Fibroblast of lung (primary cell): Measurements from ENCODE around the gene ARPC5. TPM values are rescaled to one million over a fixed set of nuclear protein-coding genes. Genes with fewer than 3 reads are reported as not detected.

Source experiments
- DNase-seq, 2 donors: peaks; one replicate each; pipeline versions ENCODE4 v3.0.0 to v3.0.0-alpha.2; 2010; ENCODE audit warnings: low read depth in 2 of 2
- H2AFZ ChIP-seq: 2 replicates; pipeline ENCODE4 v1.5.1; 2012; ENCODE audit warnings: low read length, control low read depth, inconsistent platforms
- H3K27ac ChIP-seq: 2 replicates; pipeline ENCODE4 v1.5.1; 2011; ENCODE audit warnings: low read length, control low read depth; ENCODE audit not compliant: insufficient read depth
- H3K27me3 ChIP-seq: 2 replicates; pipeline ENCODE4 v1.5.1; 2011; ENCODE audit warnings: mild to moderate bottlenecking, low read length; ENCODE audit not compliant: control insufficient read depth, insufficient read depth
- H3K36me3 ChIP-seq: 2 replicates; pipeline ENCODE4 v1.5.1; 2011; ENCODE audit warnings: low read length; ENCODE audit not compliant: control insufficient read depth, insufficient read depth
- H3K4me1 ChIP-seq: 2 replicates; pipeline ENCODE4 v1.5.1; 2011; ENCODE audit warnings: low read length; ENCODE audit not compliant: control insufficient read depth, insufficient read depth; ENCODE audit errors: extremely low read depth
- H3K4me2 ChIP-seq: 2 replicates; pipeline ENCODE4 v1.5.1; 2011; ENCODE audit warnings: low read length, control low read depth; ENCODE audit not compliant: insufficient read depth; ENCODE audit errors: extremely low read depth
- H3K4me3 ChIP-seq, 4 experiments: fragments of 200-600 bp in 1 of 4; sonication (generic) in 1 of 4; replicated peaks in 1 of 4; 2 replicates each; pipeline ENCODE4 v1.5.1; 2011 to 2016; ENCODE audit warnings: low read length in 4 of 4, low read depth in 3 of 4, mild to moderate bottlenecking in 3 of 4, control low read depth in 2 of 4, inconsistent platforms in 1 of 4, mixed read lengths in 1 of 4; ENCODE audit not compliant: insufficient read depth in 1 of 4; ENCODE audit errors: control extremely low read depth in 1 of 4
- H3K79me2 ChIP-seq: 2 replicates; pipeline ENCODE4 v1.5.1; 2012; ENCODE audit warnings: mild to moderate bottlenecking, low read length, inconsistent platforms; ENCODE audit not compliant: control insufficient read depth, insufficient read depth
- H3K9ac ChIP-seq: 2 replicates; pipeline ENCODE4 v1.5.1; 2011; ENCODE audit warnings: mild to moderate bottlenecking, low read length, control low read depth; ENCODE audit not compliant: insufficient read depth
- H3K9me3 ChIP-seq: 2 replicates; pipeline ENCODE4 v1.5.1; 2012; ENCODE audit warnings: low read depth, low read length; ENCODE audit not compliant: control insufficient read depth, insufficient read depth
- H4K20me1 ChIP-seq: 2 replicates; pipeline ENCODE4 v1.5.1; 2011; ENCODE audit warnings: low read length; ENCODE audit not compliant: control insufficient read depth, insufficient read depth; ENCODE audit errors: extremely low read depth
- EZH2 ChIP-seq: IDR thresholded peaks from 2 replicates; pipeline ENCODE4 v1.5.1; 2012; ENCODE audit warnings: low read length, control low read depth, mild to moderate bottlenecking; ENCODE audit errors: missing control alignments
- polyA plus RNA-seq, 2 donors: library from polyadenylated mRNA; depleted of rRNA in 1 of 2; stranded (reverse) in 1 of 2; unstranded in 1 of 2; fragments of >200 nt; gene quantifications; 2 replicates each; pipeline ENCODE4 v1.2.1, GENCODE V29; 2011 to 2012; ENCODE audit warnings: missing spikeins in 1 of 2
- total RNA-seq: library from RNA; depleted of rRNA; stranded (reverse); fragments of >200 nt; gene quantifications from 2 replicates; pipeline ENCODE4 v1.2.1, GENCODE V29; 2014
- TF ChIP-seq, protein P1 (sequence below), 2 donors: IDR thresholded peaks in 1 of 2; conservative IDR thresholded peaks in 1 of 2; 1 replicate in 1 of 2; 2 replicates in 1 of 2; pipeline ENCODE4 v1.5.1; 2011 to 2012; ENCODE audit warnings: low read length in 2 of 2, control low read depth in 1 of 2, inconsistent platforms in 1 of 2, low read depth in 1 of 2, mild to moderate bottlenecking in 1 of 2

The ARPC5 gene
- total and polyA plus RNA-seq, 2 donors (not counting 1 experiment from before 2014, with no cell fraction given) = 142 to 350 TPM

DNA sequence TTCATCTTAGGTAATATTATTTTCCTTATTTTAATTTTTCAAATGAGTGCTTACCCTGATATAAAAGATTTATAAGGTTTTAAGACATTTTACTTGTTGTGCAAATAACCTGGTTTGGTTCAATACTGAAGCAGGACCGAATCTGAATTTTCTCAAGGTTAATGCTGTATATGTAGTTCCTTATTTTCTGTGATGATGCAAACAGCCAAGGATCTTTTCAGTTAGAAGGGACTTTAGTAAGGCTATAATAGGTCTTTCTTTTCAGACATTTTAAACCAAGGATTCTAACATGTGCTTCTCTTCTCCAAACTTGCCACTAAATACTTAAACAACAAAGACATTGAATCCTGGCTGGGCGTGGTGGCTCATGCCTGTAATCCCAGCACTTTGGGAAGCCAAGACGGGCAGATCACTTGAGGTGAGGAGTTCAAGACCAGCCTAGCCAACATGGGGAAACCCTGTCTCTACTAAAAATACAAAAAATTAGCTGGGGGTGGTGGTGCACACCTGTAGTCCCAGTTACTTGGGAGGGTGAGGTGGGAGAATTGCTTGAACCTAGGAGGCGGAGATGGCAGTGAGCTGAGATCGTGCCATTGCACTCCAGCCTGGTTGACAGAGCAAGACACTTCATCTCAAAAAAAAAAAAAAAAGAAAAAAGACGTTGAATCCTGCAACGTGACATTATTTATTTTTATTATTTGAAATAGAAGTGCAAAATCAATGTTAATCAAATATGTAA, 3.2 kb upstream of the ARPC5 start:
- no peak overlapping the region for H3K9ac ChIP-seq
- no peak overlapping the region for H3K27ac ChIP-seq
- no peak overlapping the region for H3K4me3 ChIP-seq
- TF ChIP-seq, protein P1, sequence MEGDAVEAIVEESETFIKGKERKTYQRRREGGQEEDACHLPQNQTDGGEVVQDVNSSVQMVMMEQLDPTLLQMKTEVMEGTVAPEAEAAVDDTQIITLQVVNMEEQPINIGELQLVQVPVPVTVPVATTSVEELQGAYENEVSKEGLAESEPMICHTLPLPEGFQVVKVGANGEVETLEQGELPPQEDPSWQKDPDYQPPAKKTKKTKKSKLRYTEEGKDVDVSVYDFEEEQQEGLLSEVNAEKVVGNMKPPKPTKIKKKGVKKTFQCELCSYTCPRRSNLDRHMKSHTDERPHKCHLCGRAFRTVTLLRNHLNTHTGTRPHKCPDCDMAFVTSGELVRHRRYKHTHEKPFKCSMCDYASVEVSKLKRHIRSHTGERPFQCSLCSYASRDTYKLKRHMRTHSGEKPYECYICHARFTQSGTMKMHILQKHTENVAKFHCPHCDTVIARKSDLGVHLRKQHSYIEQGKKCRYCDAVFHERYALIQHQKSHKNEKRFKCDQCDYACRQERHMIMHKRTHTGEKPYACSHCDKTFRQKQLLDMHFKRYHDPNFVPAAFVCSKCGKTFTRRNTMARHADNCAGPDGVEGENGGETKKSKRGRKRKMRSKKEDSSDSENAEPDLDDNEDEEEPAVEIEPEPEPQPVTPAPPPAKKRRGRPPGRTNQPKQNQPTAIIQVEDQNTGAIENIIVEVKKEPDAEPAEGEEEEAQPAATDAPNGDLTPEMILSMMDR (conservative IDR thresholded peaks at IDR 0.05 in 1 of 2, IDR thresholded peaks at IDR 0.05 in 1 of 2; ENCODE audit: low read depth in 1 of 2, low read length in 2 of 2) = no peak
- TF ChIP-seq EZH2 = no peak
- no peaks in the 10 kb centered on the region for H3K27me3 ChIP-seq
- DNase-seq = no peak
- H2AFZ ChIP-seq = no peak overlapping the region
- H3K4me2 ChIP-seq = no peak overlapping the region
- no peaks in the 10 kb centered on the region for H3K36me3 ChIP-seq
- no peaks in the 10 kb centered on the region for H4K20me1 ChIP-seq
- H3K4me1 ChIP-seq = no peaks in the 10 kb centered on the region
- H3K79me2 ChIP-seq = peaks cover 28% of the 10 kb centered on the region
- H3K9me3 ChIP-seq = no peaks in the 10 kb centered on the region

DNA sequence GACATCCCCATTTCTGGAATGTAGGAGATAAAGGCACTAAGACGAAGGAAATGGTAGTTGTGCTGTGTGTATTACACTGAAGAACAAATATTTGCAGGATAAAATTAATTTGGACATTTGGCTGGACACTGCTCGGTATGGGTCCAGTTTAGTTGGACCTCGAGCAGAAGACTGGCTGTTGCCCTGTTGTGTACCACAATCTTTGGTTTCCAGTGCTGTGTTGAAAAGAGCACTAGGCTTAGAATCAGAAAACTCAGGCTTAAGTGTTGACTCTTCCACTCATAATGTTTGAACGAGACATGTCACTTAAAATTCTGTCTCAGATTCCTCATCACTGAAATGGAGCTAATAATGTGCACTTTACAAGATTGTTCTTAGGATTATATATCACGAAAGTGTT, 1.2 kb upstream of the ARPC5 start:
- Histone ChIP-seq H3K9ac (no peak overlapping the region), H3K4me3 (peak overlapping the region; percentile 72 to 87 (median 82)), H3K4me1 (no peaks in the 10 kb centered on the region), H2AFZ (peak overlapping the region; percentile 45), H3K36me3 (no peaks in the 10 kb centered on the region), H3K9me3 (no peaks in the 10 kb centered on the region), H3K79me2 (peaks cover 48% of the 10 kb centered on the region), H3K27me3 (no peaks in the 10 kb centered on the region), H4K20me1 (no peaks in the 10 kb centered on the region), H3K27ac (no peak overlapping the region), H3K4me2 (peak overlapping the region; percentile 98)
- no peak for DNase-seq
- TF ChIP-seq EZH2 = no peak
- TF ChIP-seq, protein P1 (conservative IDR thresholded peaks at IDR 0.05 in 1 of 2, IDR thresholded peaks at IDR 0.05 in 1 of 2; ENCODE audit: low read depth in 1 of 2, low read length in 2 of 2) = no peak

DNA sequence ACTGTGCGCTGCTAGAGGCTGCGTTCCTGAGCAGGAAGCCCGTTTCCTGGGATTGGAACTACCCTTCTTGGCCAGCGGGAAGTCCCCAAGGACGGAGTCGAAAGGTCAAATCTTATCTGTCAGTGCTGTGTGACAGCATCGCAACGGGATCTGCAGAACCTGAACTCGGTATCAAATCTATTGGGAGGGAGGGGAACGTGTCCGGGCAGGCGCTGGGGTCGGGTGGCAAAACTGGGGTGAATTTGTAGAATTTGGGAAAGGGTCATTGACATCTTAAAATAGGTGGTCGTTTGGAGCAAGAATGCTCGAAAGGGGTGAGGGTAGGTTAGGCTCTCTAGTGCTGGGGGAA, 725 bp upstream of the ARPC5 start:
- H3K9me3 ChIP-seq = no peaks in the 10 kb centered on the region
- no peaks in the 10 kb centered on the region for H3K36me3 ChIP-seq
- DNase-seq = no peak
- H3K27ac ChIP-seq = peak overlapping the region; percentile 67
- no peaks in the 10 kb centered on the region for H4K20me1 ChIP-seq
- TF ChIP-seq EZH2 = no peak
- peak overlapping the region; percentile 98 for H3K4me2 ChIP-seq
- peak overlapping the region; percentile 95 for H2AFZ ChIP-seq
- peak overlapping the region; percentile 72 to 87 (median 82) for H3K4me3 ChIP-seq
- H3K9ac ChIP-seq = peak overlapping the region; percentile 58
- H3K27me3 ChIP-seq = no peaks in the 10 kb centered on the region
- H3K79me2 ChIP-seq = peaks cover 52% of the 10 kb centered on the region
- H3K4me1 ChIP-seq = no peaks in the 10 kb centered on the region
